Muscle of leg (tissue), 11 donors: ENCODE data around the gene RIPOR2. TPM values are rescaled to one million over a fixed set of nuclear protein-coding genes. Genes with fewer than 3 reads are reported as not detected.

Experiments
- DNase-seq: peaks from one replicate; pipeline ENCODE4 v3.0.0; 2013
- H3K27ac ChIP-seq: one replicate; pipeline ENCODE4 v1.5.1; 2013; ENCODE audit warnings: mild to moderate bottlenecking, low read length, control low read depth
- H3K27me3 ChIP-seq: one replicate; pipeline ENCODE4 v1.6.1; 2013; ENCODE audit warnings: low read length; ENCODE audit not compliant: control insufficient read depth, insufficient read depth
- H3K36me3 ChIP-seq: one replicate; pipeline ENCODE4 v1.6.1; 2013; ENCODE audit warnings: low read length; ENCODE audit not compliant: control insufficient read depth, insufficient read depth
- H3K4me1 ChIP-seq: one replicate; pipeline ENCODE4 v1.6.1; 2013; ENCODE audit warnings: low read length; ENCODE audit not compliant: control insufficient read depth, insufficient read depth
- H3K4me3 ChIP-seq: one replicate; pipeline ENCODE4 v1.5.1; 2013; ENCODE audit warnings: low read length, control low read depth
- H3K9me3 ChIP-seq: replicated peaks from 2 replicates; pipeline ENCODE4 v1.6.1; 2013; ENCODE audit warnings: low read depth, low read length; ENCODE audit not compliant: control insufficient read depth
- whole genome bisulfite sequencing: methylation state at CpG from one replicate; pipeline ENCODE4 v1.1.5; 2013; ENCODE audit warnings: missing lambda C conversion rate; ENCODE audit not compliant: insufficient coverage; 5-methylcytosine and 5-hydroxymethylcytosine counted together
- polyA plus RNA-seq, 8 donors: library from polyadenylated mRNA; unstranded; fragments of 120-200 nt; gene quantifications; one replicate each; pipeline versions ENCODE4 v1.2.1 to v1.2.3, GENCODE V29; 2013; ENCODE audit warnings: inconsistent platforms in 1 of 8, low replicate concordance in 1 of 8; ENCODE audit not compliant: insufficient read length in 8 of 8, insufficient read depth in 1 of 8
- total RNA-seq: library from RNA; stranded (reverse); fragments of 120-200 nt; gene quantifications from one replicate; pipeline ENCODE4 v1.2.4, GENCODE V29; 2013

The RIPOR2 gene
- total and polyA plus RNA-seq, 9 donors, result 17.5 to 32.0 (median 25.6) TPM

- peaks cover 2% of the 10 kb centered on the region for H3K27me3 ChIP-seq
- H3K27ac ChIP-seq, result no peak overlapping the region
- H3K36me3 ChIP-seq, result no peaks in the 10 kb centered on the region
- no peak overlapping the region for H3K4me3 ChIP-seq
- DNase-seq, result no peak
- H3K9me3 ChIP-seq, result peaks cover 3% of the 10 kb centered on the region
- peaks cover 33% of the 10 kb centered on the region for H3K4me1 ChIP-seq
Measured at GRCh38 chr6:24906314-24906713, 29.4 kb downstream of the RIPOR2 start.

DNA sequence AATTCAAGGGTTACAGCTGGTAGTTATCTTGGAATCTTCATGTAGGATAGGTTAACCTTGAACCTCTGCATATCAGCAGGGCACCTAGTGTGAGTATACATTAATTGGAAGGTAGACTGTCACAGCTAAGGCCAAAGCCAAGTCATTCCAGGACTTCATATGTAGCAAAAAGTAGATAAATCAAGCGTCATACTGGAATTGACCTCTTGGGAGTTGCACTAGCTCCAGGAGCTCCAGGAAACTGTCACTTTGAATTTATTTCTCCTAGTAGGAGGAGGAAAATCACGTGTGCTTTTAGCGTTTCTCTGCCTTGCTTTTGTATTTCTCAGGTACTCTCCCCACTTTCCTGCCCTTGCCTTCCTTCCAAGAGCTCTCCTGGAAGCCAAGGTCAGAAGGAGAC, 30.3 kb downstream of the RIPOR2 start:
- DNase-seq, result peak; percentile 28
- H3K27ac ChIP-seq, result no peak overlapping the region
- no peaks in the 10 kb centered on the region for H3K36me3 ChIP-seq
- H3K4me1 ChIP-seq, result peaks cover 31% of the 10 kb centered on the region
- H3K4me3 ChIP-seq, result no peak overlapping the region
- no CpG with 5 or more reads among the region's 3 CpGs for WGBS
- peaks cover 3% of the 10 kb centered on the region for H3K9me3 ChIP-seq
- H3K27me3 ChIP-seq, result no peaks in the 10 kb centered on the region

DNA sequence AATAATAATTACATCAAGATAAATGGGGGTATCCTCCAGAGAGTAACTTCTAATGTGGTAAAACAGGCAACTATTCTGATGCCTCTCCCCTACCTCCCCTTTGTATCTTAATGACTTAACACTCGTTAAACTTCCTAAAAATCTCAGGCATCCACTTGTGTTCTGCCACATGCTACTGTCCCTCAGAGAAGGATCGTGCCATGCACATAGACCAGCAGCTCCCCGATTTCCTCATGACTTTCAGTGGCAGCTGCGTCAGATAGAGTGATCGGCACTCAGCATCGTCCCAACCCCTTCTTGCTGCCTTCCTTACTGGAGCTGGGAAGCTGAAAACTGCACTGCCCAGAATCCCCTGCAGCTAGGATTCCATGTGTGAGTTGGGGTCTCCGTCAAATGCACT, 32.1 kb downstream of the RIPOR2 start:
- DNase-seq, result peak; percentile 67

DNA sequence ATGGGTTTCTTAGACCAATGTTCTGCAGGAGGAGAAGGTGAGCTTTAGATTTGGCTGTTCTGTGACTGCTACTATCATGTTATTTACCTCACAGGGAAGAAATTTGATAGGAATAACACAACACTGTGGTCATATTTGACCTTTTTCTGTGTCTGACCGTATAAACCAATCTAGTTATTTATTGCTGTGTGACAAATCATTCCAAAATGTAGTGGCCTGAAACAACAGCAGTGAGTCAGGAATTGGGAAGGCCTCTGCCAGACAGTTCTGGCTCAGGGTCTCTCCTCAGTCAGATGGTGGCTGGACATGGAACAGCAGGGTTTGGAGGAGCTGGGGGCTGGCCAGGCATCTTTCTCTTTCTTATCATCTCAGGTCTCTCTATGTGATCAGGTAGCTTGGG, 33.0 kb downstream of the RIPOR2 start:
- Histone ChIP-seq H3K4me1 (peaks cover 13% of the 10 kb centered on the region), H3K9me3 (peaks cover 3% of the 10 kb centered on the region), H3K36me3 (no peaks in the 10 kb centered on the region), H3K27ac (no peak overlapping the region), H3K4me3 (no peak overlapping the region), H3K27me3 (no peaks in the 10 kb centered on the region)
- WGBS, result no CpG with 5 or more reads among the region's 1 CpG
- no peak for DNase-seq

More for the DNA sequence above, 32.1 kb downstream of the RIPOR2 start:
- no peaks in the 10 kb centered on the region for H3K27me3 ChIP-seq
- H3K4me3 ChIP-seq, result no peak overlapping the region
- peaks cover 19% of the 10 kb centered on the region for H3K4me1 ChIP-seq
- H3K36me3 ChIP-seq, result no peaks in the 10 kb centered on the region
- peaks cover 3% of the 10 kb centered on the region for H3K9me3 ChIP-seq
- 88% methylated on average over 7 of the region's 7 CpGs for WGBS
- peak overlapping the region; percentile 43 for H3K27ac ChIP-seq

DNA sequence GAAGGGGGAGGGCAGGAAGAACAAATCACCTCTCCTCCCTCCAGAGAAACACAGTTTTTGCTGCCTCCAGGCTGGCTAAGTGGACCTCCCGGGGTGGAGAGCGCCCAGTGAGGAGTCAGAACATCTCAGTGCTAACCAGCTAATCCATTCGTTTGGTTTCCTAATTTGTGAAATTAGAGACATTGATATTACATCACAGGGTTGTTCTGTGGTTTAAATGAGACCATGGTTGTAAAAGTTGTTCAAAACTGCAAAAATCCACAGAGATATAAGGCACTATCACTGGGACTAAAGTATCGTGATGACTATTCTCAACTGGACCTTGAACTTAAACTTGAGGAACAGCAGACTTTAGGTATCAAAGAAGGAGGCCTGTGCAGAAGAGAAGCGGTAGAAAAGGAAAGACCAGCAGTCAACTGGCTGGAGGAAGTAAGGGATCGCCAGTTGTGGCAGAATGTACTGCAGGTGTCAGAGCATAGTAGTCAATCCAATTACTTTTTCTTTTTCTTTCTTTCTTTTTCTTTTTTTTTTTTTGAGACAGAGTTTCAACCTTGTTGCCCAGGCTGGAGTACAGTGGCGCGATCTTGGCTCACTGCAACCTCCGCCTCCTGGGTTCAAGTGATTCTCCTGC, 33.9 kb downstream of the RIPOR2 start:
- Histone ChIP-seq H3K4me1 (peaks cover 14% of the 10 kb centered on the region), H3K4me3 (no peak overlapping the region), H3K27ac (no peak overlapping the region), H3K36me3 (no peaks in the 10 kb centered on the region), H3K27me3 (no peaks in the 10 kb centered on the region), H3K9me3 (peaks cover 3% of the 10 kb centered on the region)
- 93% methylated on average over 3 of the region's 9 CpGs for WGBS
- DNase-seq, result no peak

DNA sequence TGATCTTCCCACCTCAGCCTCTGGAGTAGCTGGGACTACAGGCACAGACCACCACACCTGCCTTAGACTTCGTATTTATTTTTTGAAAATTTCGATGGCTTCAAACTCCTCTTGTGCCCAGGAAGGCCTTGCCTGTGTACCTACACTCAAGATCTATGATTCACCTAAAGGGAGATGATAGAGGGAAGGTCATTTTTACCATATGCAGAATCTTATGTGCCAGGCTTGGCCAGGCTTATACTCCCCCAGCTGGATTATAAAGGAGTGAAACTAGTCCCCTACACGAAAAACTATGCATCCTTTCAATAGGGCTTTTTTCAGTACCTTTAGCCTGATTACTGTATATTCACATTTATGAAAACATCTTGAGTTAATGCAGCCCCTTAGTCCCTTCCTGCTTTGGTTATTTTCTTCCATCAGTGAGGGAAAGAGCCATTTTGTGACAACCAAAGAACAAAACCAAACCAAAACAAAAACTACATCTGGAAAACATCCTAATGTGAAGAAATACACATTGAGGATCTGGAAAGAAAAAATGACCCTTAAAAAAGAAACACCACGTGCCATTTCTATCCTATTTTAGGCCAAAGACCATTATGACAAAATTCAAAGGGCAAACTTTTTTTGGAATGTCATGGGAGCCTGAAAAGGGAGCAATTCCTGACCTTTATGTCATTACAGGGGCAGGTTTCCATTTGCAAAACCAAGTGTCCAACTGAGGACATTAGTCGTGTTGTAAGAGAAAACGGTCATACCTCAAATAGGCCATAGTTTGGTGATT, 34.7 kb downstream of the RIPOR2 start:
- H3K4me1 ChIP-seq, result peaks cover 14% of the 10 kb centered on the region
- no peaks in the 10 kb centered on the region for H3K36me3 ChIP-seq
- H3K9me3 ChIP-seq, result peaks cover 3% of the 10 kb centered on the region
- H3K27ac ChIP-seq, result peak overlapping the region; percentile 8
- no peak overlapping the region for H3K4me3 ChIP-seq
- no peaks in the 10 kb centered on the region for H3K27me3 ChIP-seq
- DNase-seq, result peak; percentile 44
- WGBS, result no CpG with 5 or more reads among the region's 6 CpGs

- Histone ChIP-seq H3K27me3 (no peaks in the 10 kb centered on the region), H3K4me1 (peaks cover 12% of the 10 kb centered on the region), H3K4me3 (no peak overlapping the region), H3K36me3 (no peaks in the 10 kb centered on the region), H3K9me3 (peaks cover 3% of the 10 kb centered on the region), H3K27ac (no peak overlapping the region)
- DNase-seq, result peak; percentile 50
- 52% methylated on average over 4 of the region's 6 CpGs for WGBS
Measured at GRCh38 chr6:24899997-24900325, 35.8 kb downstream of the RIPOR2 start.

- Histone ChIP-seq H3K9me3 (peaks cover 3% of the 10 kb centered on the region), H3K4me1 (peaks cover 12% of the 10 kb centered on the region), H3K36me3 (no peaks in the 10 kb centered on the region), H3K27me3 (no peaks in the 10 kb centered on the region), H3K27ac (no peak overlapping the region), H3K4me3 (no peak overlapping the region)
- 54% methylated on average over 4 of the region's 8 CpGs for WGBS
- DNase-seq, result no peak
Measured at GRCh38 chr6:24899136-24899996, 36.4 kb downstream of the RIPOR2 start.

DNA sequence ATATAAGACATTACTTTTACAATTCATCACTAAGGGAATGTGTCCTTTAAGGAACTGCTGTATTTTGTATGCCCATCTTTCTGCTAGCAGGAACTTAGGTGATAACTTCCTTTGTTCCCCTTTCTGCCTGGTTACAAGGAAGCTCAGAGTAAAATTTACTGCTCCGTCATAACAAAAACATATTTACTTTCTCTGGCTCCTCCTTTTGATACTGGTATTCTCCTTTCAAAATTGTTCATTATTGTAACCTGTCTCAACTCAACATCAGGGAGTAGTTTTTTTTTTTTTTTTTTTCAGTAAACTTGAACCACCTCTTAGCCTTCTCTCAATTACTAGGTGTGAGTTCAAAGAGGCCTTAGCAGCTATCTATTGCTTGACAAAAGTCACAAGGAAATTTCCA, 37.1 kb downstream of the RIPOR2 start:
- WGBS, result no CpG with 5 or more reads among the region's 1 CpG

GRCh38 chr6:24897186-24897585, 38.6 kb downstream of the RIPOR2 start:
- H3K4me1 ChIP-seq, result peaks cover 7% of the 10 kb centered on the region
- peak overlapping the region; percentile 25 for H3K27ac ChIP-seq

More for the DNA sequence above, 37.1 kb downstream of the RIPOR2 start:
- H3K36me3 ChIP-seq, result no peaks in the 10 kb centered on the region
- peaks cover 3% of the 10 kb centered on the region for H3K9me3 ChIP-seq
- no peak overlapping the region for H3K4me3 ChIP-seq
- H3K27ac ChIP-seq, result no peak overlapping the region
- peaks cover 7% of the 10 kb centered on the region for H3K4me1 ChIP-seq
- H3K27me3 ChIP-seq, result no peaks in the 10 kb centered on the region
- no peak for DNase-seq

More at GRCh38 chr6:24897186-24897585, 38.6 kb downstream of the RIPOR2 start:
- Histone ChIP-seq H3K36me3 (no peaks in the 10 kb centered on the region), H3K4me3 (no peak overlapping the region), H3K27me3 (no peaks in the 10 kb centered on the region), H3K9me3 (no peaks in the 10 kb centered on the region)
- DNase-seq, result peak; percentile 40
- WGBS, result 100% methylated on average over 1 of the region's 6 CpGs
